ENCODE results near the gene SPOCK3.

SPOCK3 gene

GRCh38 chr4:167183036-167183435 lies 51.3 kb downstream of the SPOCK3 start:
- H3K4me3 ChIP-seq (replicated peaks; ENCODE audit: low read depth, low read length) = no peak overlapping the region
- TF ChIP-seq CTCF (IDR thresholded peaks at IDR 0.05; ENCODE audit: low read depth, low read length, missing control alignments) = no peak
- no peak for DNase-seq (ENCODE audit: extremely low read depth, low read depth)

GRCh38 chr4:167177925-167178324 lies 56.4 kb downstream of the SPOCK3 start:
- DNase-seq (ENCODE audit: extremely low read depth, low read depth) = no peak
- no peak for TF ChIP-seq CTCF (IDR thresholded peaks at IDR 0.05; ENCODE audit: low read depth, low read length, missing control alignments)

GRCh38 chr4:167176723-167177367 lies 57.4 kb downstream of the SPOCK3 start:
- no peak for TF ChIP-seq CTCF (IDR thresholded peaks at IDR 0.05; ENCODE audit: low read depth, low read length, missing control alignments)
- no peak for DNase-seq (ENCODE audit: extremely low read depth, low read depth)
- no peak overlapping the region for H3K4me3 ChIP-seq (replicated peaks; ENCODE audit: low read depth, low read length)

More at GRCh38 chr4:167177925-167178324, 56.4 kb downstream of the SPOCK3 start:
- no peak overlapping the region for H3K4me3 ChIP-seq (replicated peaks; ENCODE audit: low read depth, low read length)

- no peak overlapping the region for H3K4me3 ChIP-seq (replicated peaks; ENCODE audit: low read depth, low read length)
- DNase-seq (ENCODE audit: extremely low read depth, low read depth) = no peak
- TF ChIP-seq CTCF (IDR thresholded peaks at IDR 0.05; ENCODE audit: low read depth, low read length, missing control alignments) = no peak
Measured at GRCh38 chr4:167171928-167172327, 62.4 kb downstream of the SPOCK3 start.

- TF ChIP-seq CTCF (IDR thresholded peaks at IDR 0.05; ENCODE audit: low read depth, low read length, missing control alignments) = no peak
- no peak for DNase-seq (ENCODE audit: extremely low read depth, low read depth)
- no peak overlapping the region for H3K4me3 ChIP-seq (replicated peaks; ENCODE audit: low read depth, low read length)
Measured at GRCh38 chr4:167168611-167169010, 65.7 kb downstream of the SPOCK3 start.

- no peak for TF ChIP-seq CTCF (IDR thresholded peaks at IDR 0.05; ENCODE audit: low read depth, low read length, missing control alignments)
- H3K4me3 ChIP-seq (replicated peaks; ENCODE audit: low read depth, low read length) = no peak overlapping the region
- DNase-seq (ENCODE audit: extremely low read depth, low read depth) = no peak
Measured at GRCh38 chr4:167150587-167150986, 83.7 kb downstream of the SPOCK3 start.

GRCh38 chr4:167144605-167145004 lies 89.7 kb downstream of the SPOCK3 start:
- H3K4me3 ChIP-seq (replicated peaks; ENCODE audit: low read depth, low read length) = no peak overlapping the region
- no peak for TF ChIP-seq CTCF (IDR thresholded peaks at IDR 0.05; ENCODE audit: low read depth, low read length, missing control alignments)
- no peak for DNase-seq (ENCODE audit: extremely low read depth, low read depth)
